ENCODE measurements around the gene SH3RF2. TPM values are rescaled to one million over a fixed set of nuclear protein-coding genes. Genes with fewer than 3 reads are reported as not detected.

SH3RF2 gene
- total RNA-seq, 2 experiments from 2014 or later, result not detected

- POLR2A ChIA-PET, result no interaction called here
- BruUV-seq (replicated peaks), result no TSS peak
- H3K4me3 ChIP-seq (ENCODE audit: low read depth, low read length, poor library complexity, severe bottlenecking), result no peak overlapping the region
- H3K4me2 ChIP-seq (ENCODE audit: low read length), result no peak overlapping the region
- no peaks in the 10 kb centered on the region for H4K20me1 ChIP-seq (ENCODE audit: insufficient read depth, low read length)
- H3K4me1 ChIP-seq (ENCODE audit: insufficient read depth, low read length, poor library complexity, severe bottlenecking), result no peaks in the 10 kb centered on the region
- intact Hi-C loops (cut with micrococcal nuclease; ENCODE audit: unreplicated experiment), result no loop called here
- no peaks in the 10 kb centered on the region for H3K9me3 ChIP-seq (ENCODE audit: low read length)
- H3K79me2 ChIP-seq (ENCODE audit: insufficient read depth, low read depth, low read length), result no peaks in the 10 kb centered on the region
- DNase-seq (ENCODE audit: low spot score), result no peak
- no peak overlapping the region for H2AFZ ChIP-seq (ENCODE audit: low read length)
- no peaks in the 10 kb centered on the region for H3K9me2 ChIP-seq (ENCODE audit: insufficient read depth, low read length)
- TF ChIP-seq EZH2phosphoT487 (IDR thresholded peaks at IDR 0.05; ENCODE audit: borderline replicate concordance, low read depth, low read length) (no peak), CTCF (conservative IDR thresholded peaks at IDR 0.05; ENCODE audit: low read length) (no peak)
- H3K36me3 ChIP-seq (ENCODE audit: insufficient read depth, low read length), result no peaks in the 10 kb centered on the region
- CTCF ChIA-PET (ENCODE audit: unreplicated experiment), result no interaction called here
- H3K27ac ChIP-seq (ENCODE audit: low read depth, low read length, poor library complexity, severe bottlenecking), result no peak overlapping the region
Measured at GRCh38 chr5:145978171-145978570, 41.8 kb downstream of the SH3RF2 start.

- CTCF ChIA-PET (ENCODE audit: unreplicated experiment), result no interaction called here
- DNase-seq (ENCODE audit: low spot score), result no peak
- Histone ChIP-seq H3K4me3 (ENCODE audit: low read depth, low read length, poor library complexity, severe bottlenecking) (no peak overlapping the region), H3K4me1 (ENCODE audit: insufficient read depth, low read length, poor library complexity, severe bottlenecking) (no peaks in the 10 kb centered on the region), H3K9me2 (ENCODE audit: insufficient read depth, low read length) (no peaks in the 10 kb centered on the region), H3K27ac (ENCODE audit: low read depth, low read length, poor library complexity, severe bottlenecking) (no peak overlapping the region), H3K4me2 (ENCODE audit: low read length) (no peak overlapping the region), H3K9me3 (ENCODE audit: low read length) (no peaks in the 10 kb centered on the region), H2AFZ (ENCODE audit: low read length) (no peak overlapping the region), H4K20me1 (ENCODE audit: insufficient read depth, low read length) (no peaks in the 10 kb centered on the region), H3K36me3 (ENCODE audit: insufficient read depth, low read length) (no peaks in the 10 kb centered on the region), H3K79me2 (ENCODE audit: insufficient read depth, low read depth, low read length) (no peaks in the 10 kb centered on the region)
- POLR2A ChIA-PET, result no interaction called here
- BruUV-seq (replicated peaks), result no TSS peak
- TF ChIP-seq EZH2phosphoT487 (IDR thresholded peaks at IDR 0.05; ENCODE audit: borderline replicate concordance, low read depth, low read length) (no peak), CTCF (conservative IDR thresholded peaks at IDR 0.05; ENCODE audit: low read length) (no peak)
- intact Hi-C loops (cut with micrococcal nuclease; ENCODE audit: unreplicated experiment), result no loop called here
Measured at GRCh38 chr5:145978708-145979107, 42.3 kb downstream of the SH3RF2 start.

- CTCF ChIA-PET (ENCODE audit: unreplicated experiment), result no interaction called here
- no peaks in the 10 kb centered on the region for H3K4me1 ChIP-seq (ENCODE audit: insufficient read depth, low read length, poor library complexity, severe bottlenecking)
- no peak for DNase-seq (ENCODE audit: low spot score)
- POLR2A ChIA-PET, result interaction anchor here (1.1 kb wide), 1 partner anchor 10 kb away, joined by 3 read pairs; no protein-coding TSS in a partner anchor
- no peaks in the 10 kb centered on the region for H3K36me3 ChIP-seq (ENCODE audit: insufficient read depth, low read length)
- H2AFZ ChIP-seq (ENCODE audit: low read length), result no peak overlapping the region
- no peak for TF ChIP-seq CTCF (conservative IDR thresholded peaks at IDR 0.05; ENCODE audit: low read length)
- TF ChIP-seq EZH2phosphoT487 (IDR thresholded peaks at IDR 0.05; ENCODE audit: borderline replicate concordance, low read depth, low read length), result no peak
- no TSS peak for BruUV-seq (replicated peaks)
- no peaks in the 10 kb centered on the region for H3K9me3 ChIP-seq (ENCODE audit: low read length)
- no peaks in the 10 kb centered on the region for H3K79me2 ChIP-seq (ENCODE audit: insufficient read depth, low read depth, low read length)
- H3K4me2 ChIP-seq (ENCODE audit: low read length), result no peak overlapping the region
- H3K27ac ChIP-seq (ENCODE audit: low read depth, low read length, poor library complexity, severe bottlenecking), result no peak overlapping the region
- H4K20me1 ChIP-seq (ENCODE audit: insufficient read depth, low read length), result no peaks in the 10 kb centered on the region
- H3K9me2 ChIP-seq (ENCODE audit: insufficient read depth, low read length), result no peaks in the 10 kb centered on the region
- H3K4me3 ChIP-seq (ENCODE audit: low read depth, low read length, poor library complexity, severe bottlenecking), result no peak overlapping the region
- intact Hi-C loops (cut with micrococcal nuclease; ENCODE audit: unreplicated experiment), result no loop called here
Measured at GRCh38 chr5:145979270-145980223, 43.2 kb downstream of the SH3RF2 start.

Data from OCI-LY7 (cell line).